Measurements from ENCODE around the gene SMIM38. TPM values are rescaled to one million over a fixed set of nuclear protein-coding genes. Genes with fewer than 3 reads are reported as not detected.

The SMIM38 gene
- total RNA-seq, 4 donors from 2014 or later, result 2.9 to 10.1 TPM; not detected in 2

GRCh38 chr11:69178819-69179482, 23.2 kb downstream of the SMIM38 start:
- TF ChIP-seq POLR2AphosphoS5 (IDR thresholded peaks at IDR 0.05) (no peak), CTCF (IDR thresholded peaks at IDR 0.05) (no peak)
- Histone ChIP-seq H3K4me3 (no peak overlapping the region), H3K36me3 (no peaks in the 10 kb centered on the region), H3K27me3 (no peaks in the 10 kb centered on the region), H3K27ac (no peak overlapping the region), H3K9me3 (no peaks in the 10 kb centered on the region), H3K4me1 (peaks cover 0 to 4% (median 0%) of the 10 kb centered on the region in 4 donors)
- in situ Hi-C loops (cut with MboI; ENCODE audit: low pct_ligation_motif_present in 1 of 4, low pct_unique_long_range_greater_than_20kb in 1 of 4, low sequenced_read_pairs in 3 of 4) (no loop called here), intact Hi-C loops (cut with DNase I; ENCODE audit: low total_unique reads) (no loop called here)
- WGBS, 2 donors (ENCODE audit: low coverage in 1 of 2), result 71% methylated on average over 9 of the region's 9 CpGs; no CpG with 5 or more reads in 1 of the 2 donors
- no peak for DNase-seq

- no peaks in the 10 kb centered on the region for H3K9me3 ChIP-seq
- in situ Hi-C loops (cut with MboI; ENCODE audit: low pct_ligation_motif_present in 1 of 4, low pct_unique_long_range_greater_than_20kb in 1 of 4, low sequenced_read_pairs in 3 of 4) (no loop called here), intact Hi-C loops (cut with DNase I; ENCODE audit: low total_unique reads) (no loop called here)
- no peak overlapping the region for H3K27ac ChIP-seq
- no peak overlapping the region for H3K4me3 ChIP-seq
- TF ChIP-seq POLR2A (IDR thresholded peaks at IDR 0.05) (no peak), POLR2AphosphoS5 (IDR thresholded peaks at IDR 0.05) (no peak), EP300 (IDR thresholded peaks at IDR 0.05; ENCODE audit: low read depth) (no peak), CTCF (IDR thresholded peaks at IDR 0.05) (no peak)
- no peaks in the 10 kb centered on the region for H3K27me3 ChIP-seq
- peaks cover 0 to 4% (median 0%) of the 10 kb centered on the region in 4 donors for H3K4me1 ChIP-seq
- H3K36me3 ChIP-seq, result no peaks in the 10 kb centered on the region
- 85% methylated on average over 9 of the region's 9 CpGs; no CpG with 5 or more reads in 1 of the 2 donors for WGBS, 2 donors (ENCODE audit: low coverage in 1 of 2)
- no peak for DNase-seq
Observed at GRCh38 chr11:69180226-69180625, 24.5 kb downstream of the SMIM38 start.

- no peak for TF ChIP-seq CTCF (IDR thresholded peaks at IDR 0.05)
- no peak for TF ChIP-seq POLR2A (IDR thresholded peaks at IDR 0.05)
- no peak for TF ChIP-seq EP300 (IDR thresholded peaks at IDR 0.05; ENCODE audit: low read depth)
- TF ChIP-seq POLR2AphosphoS5 (IDR thresholded peaks at IDR 0.05), result no peak
- H3K36me3 ChIP-seq, result no peaks in the 10 kb centered on the region
- intact Hi-C loops (cut with DNase I; ENCODE audit: low total_unique reads) (no loop called here), in situ Hi-C loops (cut with MboI; ENCODE audit: low pct_ligation_motif_present in 1 of 4, low pct_unique_long_range_greater_than_20kb in 1 of 4, low sequenced_read_pairs in 3 of 4) (no loop called here)
- H3K4me3 ChIP-seq, result no peak overlapping the region
- DNase-seq, result no peak
- H3K27ac ChIP-seq, result no peak overlapping the region
- H3K9me3 ChIP-seq, result no peaks in the 10 kb centered on the region
- no peaks in the 10 kb centered on the region for H3K27me3 ChIP-seq
- H3K4me1 ChIP-seq, result peaks cover 0 to 4% (median 0%) of the 10 kb centered on the region in 4 donors
- 95 to 100% methylated on average over 1 to 3 of the region's 3 CpGs for WGBS, 2 donors (ENCODE audit: low coverage in 1 of 2)
Observed at GRCh38 chr11:69180726-69181125, 25.0 kb downstream of the SMIM38 start.

GRCh38 chr11:69183613-69184012, 27.9 kb downstream of the SMIM38 start:
- TF ChIP-seq EP300 (IDR thresholded peaks at IDR 0.05; ENCODE audit: low read depth) (no peak), POLR2AphosphoS5 (IDR thresholded peaks at IDR 0.05) (no peak), POLR2A (IDR thresholded peaks at IDR 0.05) (no peak), CTCF (IDR thresholded peaks at IDR 0.05) (no peak)
- no peaks in the 10 kb centered on the region for H3K9me3 ChIP-seq
- no peaks in the 10 kb centered on the region for H3K36me3 ChIP-seq
- 65% methylated on average over 8 of the region's 8 CpGs; no CpG with 5 or more reads in 1 of the 2 donors for WGBS, 2 donors (ENCODE audit: low coverage in 1 of 2)
- H3K4me3 ChIP-seq, result no peak overlapping the region
- no peak for DNase-seq
- H3K27me3 ChIP-seq, result no peaks in the 10 kb centered on the region
- in situ Hi-C loops (cut with MboI; ENCODE audit: low pct_ligation_motif_present in 1 of 4, low pct_unique_long_range_greater_than_20kb in 1 of 4, low sequenced_read_pairs in 3 of 4), result no loop called here
- H3K27ac ChIP-seq, result no peak overlapping the region
- peaks cover 0 to 4% (median 0%) of the 10 kb centered on the region in 4 donors for H3K4me1 ChIP-seq
- intact Hi-C loops (cut with DNase I; ENCODE audit: low total_unique reads), result no loop called here
